A172 (cell line): ENCODE results near the gene SIX3. TPM values are rescaled to one million over a fixed set of nuclear protein-coding genes. Genes with fewer than 3 reads are reported as not detected.

Source experiments
- DNase-seq: peaks from one replicate; pipeline ENCODE4 v3.0.0-alpha.2; 2015; ENCODE audit warnings: low spot score
- total RNA-seq: library from RNA; depleted of rRNA; stranded (reverse); fragments of >200 nt; shearing (Covaris generic); gene quantifications from 2 replicates; pipeline ENCODE4 v1.2.3, GENCODE V29; 2014

Gene SIX3
- total RNA-seq, 1 experiment from 2014 or later, result not detected

DNA sequence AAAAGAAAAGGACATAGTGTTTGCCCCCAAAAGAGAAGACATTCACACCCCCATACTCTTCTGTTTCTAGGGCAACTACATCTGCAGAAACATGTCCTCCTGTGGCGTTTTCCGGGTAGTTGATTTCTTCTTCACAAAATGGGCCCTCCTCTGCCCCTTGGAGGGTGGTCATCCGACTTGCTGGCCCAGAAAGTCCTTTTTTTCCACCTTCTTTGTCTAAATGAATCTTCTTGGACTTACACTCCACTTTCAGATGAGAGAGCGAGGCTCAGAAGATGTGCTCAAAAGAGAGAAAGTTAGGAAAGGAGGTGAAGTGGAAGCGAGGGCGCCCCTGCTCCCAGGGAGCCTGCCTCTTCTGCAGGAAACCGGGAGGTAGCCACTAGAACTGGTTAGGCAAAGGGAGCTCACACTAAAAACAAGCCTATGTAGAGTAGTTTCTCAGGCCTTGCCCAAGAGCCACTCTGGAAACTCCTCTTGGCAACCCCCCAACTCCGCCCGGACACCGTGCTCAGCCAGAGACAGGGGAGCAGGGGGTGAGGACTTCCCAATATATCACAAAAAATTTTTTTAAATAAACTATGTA is 10.2 kb upstream of the SIX3 start:
- no peak for DNase-seq

DNA sequence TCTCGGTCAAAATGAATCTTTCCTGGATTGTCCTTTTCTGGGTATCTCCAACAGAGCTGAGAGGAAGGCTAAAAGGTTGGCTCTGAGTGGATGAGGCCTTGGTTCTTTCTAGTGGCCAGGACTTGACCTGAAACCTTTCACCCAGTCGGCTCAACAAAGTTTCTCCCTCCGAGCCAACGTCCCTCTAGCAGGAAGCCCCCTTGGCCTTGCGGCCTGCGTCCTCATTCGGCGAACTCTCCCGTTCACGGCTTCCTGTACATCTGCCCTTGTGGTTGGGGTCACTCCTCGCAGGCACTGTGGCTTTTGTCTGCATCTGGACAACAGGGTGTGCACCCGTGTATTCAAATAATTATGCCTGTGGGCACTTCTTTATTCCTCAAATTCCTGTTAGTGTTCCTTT is 9.4 kb upstream of the SIX3 start:
- no peak for DNase-seq

DNA sequence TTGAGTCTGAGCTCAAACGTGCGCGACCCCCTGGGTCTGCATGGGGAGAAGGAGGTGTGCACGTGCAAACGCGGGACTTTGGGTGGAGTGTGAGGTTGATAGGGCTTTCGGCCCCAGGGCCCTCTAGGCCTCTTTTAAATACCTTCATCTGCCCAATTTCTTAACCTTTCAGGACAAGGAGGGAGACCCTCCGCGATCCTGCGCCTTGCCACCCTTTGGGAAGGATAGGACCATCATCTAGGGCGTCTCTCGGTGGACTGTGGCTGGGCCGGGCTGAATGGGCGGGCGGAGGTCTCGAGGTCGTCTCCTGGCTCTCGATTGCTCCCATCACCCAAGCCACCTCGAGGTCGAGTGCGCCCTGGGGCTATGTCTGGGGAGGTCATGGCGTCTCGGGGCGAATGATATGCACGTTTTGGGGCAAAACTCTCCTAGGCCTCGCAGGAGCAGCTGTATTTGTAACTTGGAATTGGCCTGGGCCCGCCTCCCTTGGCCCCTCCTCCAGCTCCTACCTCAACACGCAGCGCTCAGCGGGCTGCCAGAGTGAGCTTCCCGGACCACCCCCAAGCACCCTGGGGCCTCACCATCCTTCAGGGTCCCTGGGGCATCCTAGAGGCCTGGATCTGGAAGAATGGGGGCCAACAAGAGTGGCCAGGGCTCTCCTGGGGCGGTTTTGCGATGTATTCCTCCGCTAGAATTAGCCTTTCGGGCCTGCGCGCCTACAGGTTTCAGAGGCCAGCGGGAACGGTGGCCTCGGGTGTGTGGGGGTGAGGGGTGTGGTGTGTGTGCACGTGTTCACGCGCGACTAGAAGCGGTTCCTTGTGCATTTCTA is 8.7 kb upstream of the SIX3 start:
- no peak for DNase-seq

DNA sequence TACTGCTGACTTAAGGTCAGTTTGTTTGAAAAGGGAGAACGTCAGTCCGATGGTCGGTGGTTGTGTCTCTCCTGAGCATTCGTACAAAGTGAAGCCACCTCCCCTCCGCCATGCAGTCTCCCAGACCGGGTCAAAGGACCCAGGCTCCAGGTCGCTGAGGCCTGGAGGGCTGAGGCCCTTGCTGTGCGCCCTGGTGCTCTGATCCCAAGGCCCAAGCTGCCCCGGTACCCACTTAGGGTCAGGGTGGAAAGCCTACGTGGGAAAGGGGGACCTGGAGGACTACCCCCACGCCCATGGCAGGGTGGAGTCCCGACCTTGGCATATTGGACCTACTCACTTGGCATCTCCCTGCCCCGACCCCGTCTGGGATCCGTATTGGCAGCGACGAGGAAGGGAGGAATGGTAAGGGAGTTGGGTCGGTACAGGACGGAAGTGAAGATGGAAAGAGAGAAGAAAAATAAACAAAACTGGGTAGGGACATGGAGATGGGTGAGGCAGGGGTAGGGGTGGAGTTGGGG is 8.0 kb upstream of the SIX3 start:
- DNase-seq, result no peak

DNA sequence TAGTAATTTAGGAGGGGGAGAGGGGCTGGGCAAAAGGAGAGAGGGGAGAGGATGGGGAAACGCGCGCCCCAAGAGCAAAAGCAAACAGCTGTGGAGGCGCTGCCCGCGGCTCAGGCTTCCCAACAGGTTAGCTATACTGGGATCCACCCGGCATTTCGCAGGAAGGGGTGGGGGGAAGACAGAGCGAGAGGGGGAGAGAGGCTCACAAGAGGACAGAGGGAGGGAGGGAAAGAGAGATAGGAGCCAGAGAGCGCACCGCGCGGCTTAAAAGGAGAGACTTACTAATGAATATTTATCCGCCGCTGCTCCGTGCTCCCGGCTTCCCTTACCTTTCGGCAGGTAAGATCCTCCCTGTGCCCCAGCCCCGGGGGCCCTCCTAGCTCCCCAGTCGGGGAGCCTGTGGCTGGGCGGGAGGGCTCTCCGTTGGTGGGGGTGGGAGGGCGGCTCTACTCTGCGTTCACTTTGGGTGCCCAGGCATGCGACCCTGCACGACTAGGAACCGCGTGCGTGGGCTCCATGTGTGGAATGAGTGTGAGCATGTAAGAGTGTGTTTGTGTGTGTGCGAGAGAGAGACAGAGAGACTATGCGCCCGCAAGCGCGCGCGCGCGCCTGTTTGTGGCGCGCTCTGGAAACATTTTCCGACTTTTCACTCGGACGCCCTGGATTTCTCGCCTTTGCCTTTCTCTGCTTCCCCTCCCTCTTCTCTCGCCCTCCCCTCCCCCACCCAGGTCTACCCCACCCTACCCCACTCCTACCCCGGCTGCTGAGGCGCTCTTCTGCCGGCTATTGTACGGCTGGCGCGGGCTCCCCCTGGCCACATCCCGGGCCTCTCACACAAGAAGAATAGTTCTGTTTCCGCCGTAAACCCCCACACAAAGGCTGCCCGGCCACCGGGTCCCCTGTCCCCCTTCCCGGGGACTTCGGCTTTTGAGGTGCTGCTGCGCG is 7.2 kb upstream of the SIX3 start:
- no peak for DNase-seq

DNA sequence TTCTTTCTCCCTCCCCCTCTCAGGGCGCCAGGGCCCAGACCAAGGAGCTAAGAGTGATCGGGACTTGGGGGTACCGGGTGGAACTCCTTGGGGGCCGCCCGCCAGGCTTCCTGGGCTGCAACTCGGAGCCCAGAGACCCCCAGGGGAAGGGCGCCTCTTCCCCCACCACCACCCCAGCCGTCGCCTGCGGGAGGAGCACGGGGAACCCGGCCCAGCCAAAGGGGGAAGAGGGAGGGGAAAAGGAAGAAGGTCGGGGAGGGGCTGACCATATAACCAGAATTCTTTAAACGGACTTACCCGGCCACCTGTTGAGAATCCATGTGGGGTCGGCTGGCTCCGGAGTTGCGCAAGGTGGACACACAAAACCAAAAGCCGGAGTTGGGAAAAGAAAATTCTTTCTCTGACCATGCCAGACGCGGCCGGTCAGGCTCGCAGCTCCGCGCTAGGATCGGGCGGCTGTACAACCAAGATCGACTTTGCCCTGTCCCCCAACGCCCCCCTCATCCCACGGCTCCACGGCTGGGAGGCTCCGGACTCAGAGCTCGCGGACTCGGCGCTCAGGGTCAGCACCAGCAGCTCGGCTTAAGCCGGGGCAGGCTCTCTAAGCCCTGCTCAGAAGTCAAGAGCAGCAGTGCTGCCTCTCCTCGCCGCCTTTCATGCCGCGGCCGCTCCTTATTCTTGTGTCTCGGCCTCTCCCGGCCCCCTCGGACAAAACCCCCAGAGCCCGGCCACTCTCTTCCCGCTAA is 6.3 kb upstream of the SIX3 start:
- DNase-seq, result no peak

DNA sequence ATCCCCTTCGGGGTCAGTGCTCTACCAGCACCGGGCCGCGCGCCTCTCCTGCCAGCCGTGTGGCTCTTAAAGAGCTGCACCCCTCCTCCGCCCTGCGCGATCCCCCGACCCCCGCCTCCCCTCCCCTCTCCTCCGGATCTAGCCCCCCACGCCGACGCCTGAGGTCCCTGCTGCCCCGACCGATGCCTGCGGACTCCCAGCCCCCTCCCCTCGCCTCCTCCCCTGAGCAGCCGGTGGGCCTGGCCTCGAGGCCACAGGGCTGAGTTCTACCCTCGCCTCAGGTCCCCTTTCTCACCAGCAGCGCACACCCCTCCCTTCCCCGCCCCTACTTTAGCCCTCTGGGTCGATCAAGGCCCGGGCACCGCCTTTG is 5.8 kb upstream of the SIX3 start:
- DNase-seq, result no peak

DNA sequence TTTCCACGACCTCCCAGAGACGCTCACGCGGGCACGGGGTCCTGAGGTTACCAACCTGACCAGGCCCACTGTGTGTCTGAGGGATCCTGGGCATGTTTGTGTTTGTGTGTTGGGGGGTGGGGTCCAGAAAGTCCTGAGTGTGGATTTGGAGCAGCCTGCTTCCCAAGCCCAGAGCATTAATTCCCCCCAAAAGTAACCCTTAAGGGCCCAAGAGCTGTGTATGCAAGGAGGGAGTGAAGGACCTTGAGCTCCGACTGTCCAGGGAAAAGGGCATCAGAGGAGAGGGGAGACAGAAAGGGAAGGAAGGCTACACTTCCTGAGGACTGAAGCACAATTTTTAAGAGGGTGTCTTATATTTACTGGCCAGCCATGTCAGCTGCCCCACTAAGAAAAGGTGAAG is 5.2 kb upstream of the SIX3 start:
- DNase-seq, result no peak

DNA sequence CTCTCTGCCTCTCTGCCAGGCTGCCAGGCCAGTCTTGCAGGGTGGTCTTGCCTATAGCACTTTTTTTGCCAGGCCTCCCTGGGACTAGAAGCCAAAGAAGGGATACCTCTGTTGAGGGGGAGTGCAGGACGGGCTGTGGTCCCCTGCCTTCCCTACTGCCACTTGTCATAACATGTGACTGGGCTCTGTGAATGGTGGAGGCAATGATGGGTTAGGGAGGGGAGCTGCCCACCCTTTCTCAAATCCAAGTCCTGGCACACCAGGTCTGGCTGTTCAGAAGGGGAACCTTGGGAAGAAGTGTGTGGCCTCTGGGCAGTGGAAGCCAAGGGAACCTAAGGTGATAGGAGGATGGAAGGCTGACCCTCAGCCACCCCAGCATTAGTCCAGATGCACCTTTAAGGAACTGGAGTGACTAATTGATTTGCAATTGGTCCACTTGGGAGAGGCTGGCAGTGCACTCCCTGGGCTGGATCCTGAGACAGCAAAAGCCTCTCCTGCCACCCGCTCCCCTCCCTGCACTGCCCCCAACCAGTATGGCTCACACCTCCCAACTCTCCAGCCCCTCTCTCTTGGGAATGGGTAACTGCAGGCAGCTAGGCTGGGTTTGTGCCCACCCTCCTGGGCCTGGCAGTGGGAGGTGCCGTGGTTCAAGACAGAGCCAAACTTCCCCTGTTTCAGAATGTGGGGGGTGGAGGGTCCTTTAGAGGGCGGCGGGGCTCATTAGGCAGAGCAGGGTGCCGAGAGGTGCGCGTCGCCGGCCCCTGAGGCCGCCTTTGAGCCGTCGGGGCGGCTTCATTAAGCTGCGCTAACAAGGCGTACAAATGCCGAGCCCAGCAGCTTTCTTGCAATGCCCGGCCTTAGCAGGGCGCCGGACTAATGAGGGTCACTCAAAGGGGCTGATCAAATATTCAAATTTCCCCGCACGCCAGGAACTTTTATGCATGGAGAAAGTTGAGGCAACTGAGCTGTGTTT is 4.5 kb upstream of the SIX3 start:
- no peak for DNase-seq

DNA sequence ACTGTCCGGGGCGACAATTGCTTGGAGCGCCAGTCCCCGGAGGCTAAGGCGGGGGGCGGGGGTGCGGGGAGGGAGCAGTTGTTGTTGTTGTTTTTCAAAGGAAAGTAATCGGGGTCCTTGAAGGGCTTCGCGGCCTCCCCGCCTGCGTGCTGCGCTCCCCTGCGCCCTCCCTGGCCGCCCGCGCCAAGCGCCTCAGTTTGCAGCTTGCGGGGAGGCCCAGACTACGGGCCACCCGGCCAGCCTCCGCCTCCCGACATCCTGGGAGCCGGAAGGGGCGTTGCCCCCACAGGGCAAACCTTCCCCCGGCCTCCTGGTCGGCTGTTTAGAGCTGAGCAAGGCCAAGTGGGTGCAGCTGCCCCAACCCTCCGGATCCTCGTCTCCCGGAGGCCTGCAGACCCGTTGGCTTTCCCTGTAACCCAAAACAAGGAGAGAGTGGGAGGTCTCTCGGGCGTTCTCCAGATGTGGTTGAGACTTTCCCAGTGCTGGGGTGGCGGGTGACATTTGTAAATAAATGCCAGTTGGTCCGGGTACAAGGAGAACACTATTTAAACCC is 3.7 kb upstream of the SIX3 start:
- DNase-seq, result no peak

DNA sequence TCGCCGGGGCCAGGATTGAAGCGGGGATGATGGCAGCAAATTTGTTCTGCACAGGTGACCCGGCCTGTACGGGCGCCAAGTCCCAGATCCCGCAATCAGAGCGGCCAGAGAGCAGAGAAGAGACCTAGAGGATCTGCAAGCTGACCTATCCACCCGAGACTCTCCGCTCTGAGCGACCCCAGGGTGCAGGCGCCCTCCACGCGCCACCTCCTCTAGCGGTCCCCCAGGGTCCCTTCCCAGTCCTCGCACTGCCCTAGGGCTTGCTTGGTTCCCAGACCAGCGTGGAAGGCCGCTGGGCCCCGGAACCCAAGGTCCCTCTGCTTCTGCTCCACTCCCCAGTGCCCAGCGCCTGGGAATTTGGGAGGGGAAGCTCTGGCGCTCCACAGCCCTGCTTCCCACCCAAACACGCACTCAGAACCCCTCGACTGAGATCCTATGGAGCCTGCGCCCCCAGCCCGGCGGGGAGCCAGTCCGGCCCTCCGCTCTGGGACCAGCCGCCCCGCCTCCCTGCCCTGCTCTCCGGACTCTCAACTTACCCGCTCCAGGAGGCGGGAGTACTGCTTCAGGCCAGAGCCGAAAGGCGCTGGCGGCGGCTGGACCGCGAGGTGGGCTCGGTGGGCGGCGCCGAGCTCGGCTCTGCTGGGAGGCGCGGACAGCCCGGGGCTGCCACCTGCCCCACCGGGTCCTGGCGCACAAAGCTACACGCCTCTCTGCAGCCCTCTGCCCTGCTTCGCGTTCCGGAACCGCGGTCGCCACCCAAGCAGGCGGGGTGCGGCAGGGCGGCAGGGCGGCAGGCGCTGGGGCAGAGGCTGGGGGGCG is 3.0 kb upstream of the SIX3 start:
- no peak for DNase-seq

DNA sequence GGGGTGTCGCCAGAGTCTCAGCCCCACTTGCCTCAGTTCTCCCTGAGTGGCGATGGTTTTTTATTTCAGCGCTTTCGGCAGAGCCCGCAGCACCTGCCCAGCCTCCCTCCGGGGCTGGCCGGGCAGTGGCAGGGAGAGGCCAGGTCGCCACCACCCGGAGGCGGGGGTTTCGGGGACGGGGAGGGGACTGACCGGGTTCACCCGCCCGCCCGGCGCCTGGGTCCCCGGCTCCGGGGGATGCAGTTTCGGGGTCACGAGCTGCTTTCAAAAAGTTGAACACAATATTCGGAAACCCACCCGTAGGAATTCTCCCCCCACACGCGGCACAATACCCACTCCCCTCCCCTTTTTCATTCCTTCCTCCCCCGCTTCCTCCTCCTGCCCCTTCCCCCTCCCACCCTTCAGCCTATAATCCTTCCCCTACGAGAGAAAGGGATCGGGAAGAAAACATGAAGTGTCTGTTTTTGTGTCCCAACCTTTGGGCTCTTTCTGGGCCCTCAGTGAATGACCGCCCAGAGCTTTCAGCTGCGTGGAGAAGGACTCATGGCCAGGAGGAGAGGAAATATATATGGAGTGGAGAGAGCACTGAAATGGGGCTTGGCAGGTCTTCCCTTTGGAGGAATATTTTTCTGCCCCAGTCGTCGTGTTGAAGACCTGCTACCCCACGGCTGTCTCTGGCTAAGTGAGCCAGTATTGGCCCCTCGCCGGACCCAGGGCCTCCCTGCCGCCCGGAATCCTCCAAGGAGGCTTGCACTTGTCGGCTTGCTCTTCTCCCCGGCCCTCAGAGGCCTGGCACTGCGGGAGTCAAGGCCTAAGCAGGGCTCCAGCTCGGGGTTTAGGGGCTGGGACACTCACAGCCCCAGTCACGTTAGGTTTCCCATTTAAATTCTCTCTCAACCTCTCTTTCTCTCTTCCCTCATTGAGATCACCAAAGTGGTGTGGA is 2.1 kb upstream of the SIX3 start:
- no peak for DNase-seq

DNA sequence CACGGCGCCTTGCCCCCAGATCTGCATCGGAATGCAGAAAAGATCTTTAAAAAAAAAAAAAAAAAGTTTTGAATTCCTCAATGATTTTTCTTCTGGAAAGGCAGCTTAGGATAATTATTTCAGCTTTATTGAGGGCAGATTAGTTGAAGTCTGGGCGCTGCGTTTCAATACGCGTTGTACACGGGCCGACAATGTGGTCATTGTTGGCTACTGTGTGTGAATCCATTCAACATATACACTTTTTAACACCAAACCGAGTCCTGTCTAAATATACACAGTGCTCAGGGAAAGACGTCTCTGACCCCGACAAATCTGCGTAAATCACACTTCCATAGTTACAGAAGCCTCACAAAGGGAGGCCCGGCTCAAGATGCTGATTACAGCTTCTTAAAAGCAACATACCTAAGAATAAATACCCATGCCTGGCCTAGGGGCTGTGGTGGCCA is 1.4 kb upstream of the SIX3 start:
- no peak for DNase-seq

DNA sequence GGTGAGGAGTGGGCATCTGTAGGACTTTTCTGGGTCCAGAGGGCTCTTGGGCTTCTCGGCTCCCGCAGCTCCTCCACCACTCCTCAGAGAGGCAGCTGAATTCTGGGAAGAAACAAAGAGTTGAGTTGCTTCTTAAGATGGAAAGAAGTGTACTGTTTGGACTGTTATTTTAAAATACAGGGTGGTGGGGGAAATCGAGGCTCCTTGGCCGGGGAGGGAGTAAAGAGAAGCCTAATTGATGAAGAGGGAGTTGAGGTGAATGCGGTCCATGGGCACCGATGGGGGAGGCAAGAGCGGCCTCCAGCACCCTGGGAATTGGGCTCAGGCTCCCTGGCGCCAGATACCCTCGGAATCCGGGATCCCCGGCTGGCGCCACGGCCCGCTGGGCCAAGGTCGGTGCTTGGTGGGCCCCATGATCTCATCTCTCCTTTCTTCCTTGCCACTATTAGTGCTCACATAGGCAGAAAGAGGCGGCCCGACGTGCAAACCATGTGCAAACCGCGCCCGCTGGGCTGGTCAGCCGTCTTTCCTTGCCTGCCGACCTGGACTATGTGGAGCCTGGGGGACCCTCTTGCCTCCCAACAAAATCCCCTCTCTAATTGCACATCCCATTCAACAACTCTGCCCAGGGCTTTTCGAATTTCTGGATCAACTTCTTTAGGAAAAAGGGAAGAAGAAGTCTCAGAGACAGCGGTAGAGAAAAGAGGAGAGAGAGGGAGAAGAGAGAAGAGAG is 604 bp upstream of the SIX3 start:
- DNase-seq, result no peak

DNA sequence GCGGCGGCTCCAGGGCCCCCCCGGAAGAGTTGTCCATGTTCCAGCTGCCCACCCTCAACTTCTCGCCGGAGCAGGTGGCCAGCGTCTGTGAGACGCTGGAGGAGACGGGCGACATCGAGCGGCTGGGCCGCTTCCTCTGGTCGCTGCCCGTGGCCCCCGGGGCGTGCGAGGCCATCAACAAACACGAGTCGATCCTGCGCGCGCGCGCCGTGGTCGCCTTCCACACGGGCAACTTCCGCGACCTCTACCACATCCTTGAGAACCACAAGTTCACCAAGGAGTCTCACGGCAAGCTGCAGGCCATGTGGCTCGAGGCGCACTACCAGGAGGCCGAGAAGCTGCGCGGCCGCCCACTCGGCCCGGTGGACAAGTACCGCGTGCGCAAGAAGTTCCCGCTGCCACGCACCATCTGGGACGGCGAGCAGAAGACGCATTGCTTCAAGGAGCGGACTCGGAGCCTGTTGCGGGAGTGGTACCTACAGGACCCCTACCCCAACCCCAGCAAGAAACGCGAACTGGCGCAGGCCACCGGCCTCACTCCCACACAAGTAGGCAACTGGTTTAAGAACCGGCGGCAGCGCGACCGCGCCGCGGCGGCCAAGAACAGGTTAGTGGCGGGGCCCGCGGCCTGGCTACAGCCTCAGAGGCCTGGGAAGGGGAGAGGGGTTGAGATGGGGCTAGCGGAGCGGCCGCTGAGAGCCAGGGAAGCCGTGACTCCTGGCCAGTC is 965 bp downstream of the SIX3 start:
- no peak for DNase-seq

DNA sequence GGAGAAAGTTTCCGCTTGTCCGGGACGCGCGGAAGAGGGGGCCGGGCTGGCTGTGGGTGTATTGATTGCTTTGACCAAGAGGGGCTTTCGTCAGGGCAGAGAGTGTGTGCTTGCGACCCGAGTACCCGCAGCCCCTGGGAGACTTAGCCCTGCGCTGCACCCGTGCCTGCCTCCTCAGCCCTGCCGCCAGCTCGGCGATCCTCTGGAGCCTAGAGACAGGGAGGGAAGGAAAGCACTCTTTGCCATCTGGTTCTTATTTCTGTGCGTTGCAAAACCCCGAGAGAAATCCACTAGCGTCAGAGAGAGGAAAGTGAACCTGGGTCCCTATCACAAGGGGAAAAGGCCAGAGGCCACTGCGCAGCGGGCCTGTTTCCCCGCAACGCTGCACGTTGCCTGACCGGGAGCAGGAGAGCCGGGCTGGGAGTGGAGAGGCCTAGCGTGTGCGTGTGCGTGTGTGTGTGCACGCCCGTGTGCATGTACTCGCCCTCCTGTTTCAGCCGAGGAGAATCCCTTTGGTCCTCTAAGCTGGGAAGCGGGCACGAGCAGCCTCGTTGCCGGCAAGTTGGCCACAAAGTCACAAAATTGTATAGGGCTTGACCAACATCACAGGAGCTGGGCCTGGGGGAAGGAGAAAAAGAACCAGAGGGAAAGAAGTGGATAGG is 1.7 kb downstream of the SIX3 start:
- DNase-seq, result no peak
